Type B pancreatic cell (in vitro differentiated cells): Measurements from ENCODE around the gene MT1HL1. TPM values are rescaled to one million over a fixed set of nuclear protein-coding genes. Genes with fewer than 3 reads are reported as not detected.

Source experiments
- DNase-seq: peaks from one replicate; pipeline ENCODE4 v3.0.0; 2021; ENCODE audit warnings: mixed read lengths; ENCODE audit not compliant: unreplicated experiment; ENCODE audit errors: extremely low spot score
- H3K27ac Mint-ChIP-seq: 2 replicates; pipeline ENCODE4 v1.8.0; 2021; ENCODE audit warnings: mild to moderate bottlenecking, mixed read lengths
- H3K27me3 Mint-ChIP-seq: 2 replicates; pipeline ENCODE4 v1.8.0; 2021; ENCODE audit warnings: mixed read lengths
- H3K36me3 Mint-ChIP-seq: 2 replicates; pipeline ENCODE4 v1.8.0; 2021; ENCODE audit warnings: mixed read lengths
- H3K4me1 Mint-ChIP-seq: one replicate; pipeline ENCODE4 v1.8.0; 2021; ENCODE audit warnings: mixed read lengths; ENCODE audit not compliant: unreplicated experiment
- H3K4me3 Mint-ChIP-seq: 2 replicates; pipeline ENCODE4 v1.8.0; 2021; ENCODE audit warnings: mild to moderate bottlenecking, mixed read lengths
- H3K9me3 Mint-ChIP-seq: 2 replicates; pipeline ENCODE4 v1.8.0; 2021; ENCODE audit warnings: mixed read lengths
- total RNA-seq: library from RNA; stranded (reverse); gene quantifications from 2 replicates; pipeline ENCODE4 v1.2.1, GENCODE V29; 2021; ENCODE audit warnings: low replicate concordance
- TF ChIP-seq, protein P1 (sequence below): fragments of 200-600 bp; sonication (generic); conservative IDR thresholded peaks from 2 replicates; pipeline ENCODE4 v1.5.0; 2021; ENCODE audit warnings: antibody characterized with exemption, mild to moderate bottlenecking

The MT1HL1 gene
- total RNA-seq, 1 donor from 2014 or later, result not detected

DNA sequence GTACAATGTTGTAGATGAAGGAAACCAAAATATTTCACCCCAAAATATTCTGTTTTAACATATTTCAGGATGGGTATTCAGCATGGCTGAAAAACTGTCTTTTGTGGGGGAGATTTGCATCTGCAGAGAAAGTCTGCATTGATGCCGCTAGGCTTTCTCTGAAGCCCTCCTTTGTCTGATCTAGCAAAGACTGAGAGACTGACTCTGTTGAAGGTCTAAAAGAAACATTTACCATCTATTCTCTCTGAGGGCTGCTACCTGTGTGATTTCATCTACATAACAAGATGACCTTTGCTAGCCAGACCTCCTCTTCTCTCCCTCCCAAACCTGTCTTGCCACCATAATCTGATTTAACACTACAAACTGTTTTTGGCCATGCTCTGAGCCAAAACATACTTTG, 12.4 kb upstream of the MT1HL1 start:
- H3K9me3 Mint-ChIP-seq, result no peaks in the 10 kb centered on the region
- H3K4me1 Mint-ChIP-seq, result peaks cover 4% of the 10 kb centered on the region
- no peak overlapping the region for H3K4me3 Mint-ChIP-seq
- H3K27ac Mint-ChIP-seq, result no peak overlapping the region
- TF ChIP-seq, protein P1, sequence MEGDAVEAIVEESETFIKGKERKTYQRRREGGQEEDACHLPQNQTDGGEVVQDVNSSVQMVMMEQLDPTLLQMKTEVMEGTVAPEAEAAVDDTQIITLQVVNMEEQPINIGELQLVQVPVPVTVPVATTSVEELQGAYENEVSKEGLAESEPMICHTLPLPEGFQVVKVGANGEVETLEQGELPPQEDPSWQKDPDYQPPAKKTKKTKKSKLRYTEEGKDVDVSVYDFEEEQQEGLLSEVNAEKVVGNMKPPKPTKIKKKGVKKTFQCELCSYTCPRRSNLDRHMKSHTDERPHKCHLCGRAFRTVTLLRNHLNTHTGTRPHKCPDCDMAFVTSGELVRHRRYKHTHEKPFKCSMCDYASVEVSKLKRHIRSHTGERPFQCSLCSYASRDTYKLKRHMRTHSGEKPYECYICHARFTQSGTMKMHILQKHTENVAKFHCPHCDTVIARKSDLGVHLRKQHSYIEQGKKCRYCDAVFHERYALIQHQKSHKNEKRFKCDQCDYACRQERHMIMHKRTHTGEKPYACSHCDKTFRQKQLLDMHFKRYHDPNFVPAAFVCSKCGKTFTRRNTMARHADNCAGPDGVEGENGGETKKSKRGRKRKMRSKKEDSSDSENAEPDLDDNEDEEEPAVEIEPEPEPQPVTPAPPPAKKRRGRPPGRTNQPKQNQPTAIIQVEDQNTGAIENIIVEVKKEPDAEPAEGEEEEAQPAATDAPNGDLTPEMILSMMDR, result no peak
- no peak for DNase-seq
- peaks cover 19% of the 10 kb centered on the region for H3K27me3 Mint-ChIP-seq
- no peaks in the 10 kb centered on the region for H3K36me3 Mint-ChIP-seq

DNA sequence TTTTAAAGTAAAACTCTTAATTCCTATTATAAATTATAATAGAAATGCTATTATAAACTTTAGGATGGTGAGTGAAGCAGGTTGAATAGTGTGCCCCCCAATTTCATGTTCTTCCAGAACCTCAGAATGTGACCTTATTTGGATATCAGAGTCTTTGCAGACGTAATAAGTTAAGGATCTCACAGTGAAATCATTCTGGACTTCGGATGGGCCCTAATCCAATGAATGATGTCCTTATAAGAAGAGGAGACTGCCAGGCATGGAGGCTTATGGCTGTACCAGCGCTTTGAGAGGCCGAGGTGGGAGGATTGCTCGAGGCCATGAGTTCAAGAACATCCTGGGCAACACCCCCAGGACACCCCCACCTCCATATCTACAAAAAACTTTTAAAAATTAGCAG, 9.4 kb upstream of the MT1HL1 start:
- peaks cover 22% of the 10 kb centered on the region for H3K27me3 Mint-ChIP-seq
- no peak for DNase-seq
- H3K4me1 Mint-ChIP-seq, result peaks cover 4% of the 10 kb centered on the region
- H3K36me3 Mint-ChIP-seq, result no peaks in the 10 kb centered on the region
- no peak overlapping the region for H3K27ac Mint-ChIP-seq
- no peaks in the 10 kb centered on the region for H3K9me3 Mint-ChIP-seq
- H3K4me3 Mint-ChIP-seq, result no peak overlapping the region
- TF ChIP-seq, protein P1, result no peak

DNA sequence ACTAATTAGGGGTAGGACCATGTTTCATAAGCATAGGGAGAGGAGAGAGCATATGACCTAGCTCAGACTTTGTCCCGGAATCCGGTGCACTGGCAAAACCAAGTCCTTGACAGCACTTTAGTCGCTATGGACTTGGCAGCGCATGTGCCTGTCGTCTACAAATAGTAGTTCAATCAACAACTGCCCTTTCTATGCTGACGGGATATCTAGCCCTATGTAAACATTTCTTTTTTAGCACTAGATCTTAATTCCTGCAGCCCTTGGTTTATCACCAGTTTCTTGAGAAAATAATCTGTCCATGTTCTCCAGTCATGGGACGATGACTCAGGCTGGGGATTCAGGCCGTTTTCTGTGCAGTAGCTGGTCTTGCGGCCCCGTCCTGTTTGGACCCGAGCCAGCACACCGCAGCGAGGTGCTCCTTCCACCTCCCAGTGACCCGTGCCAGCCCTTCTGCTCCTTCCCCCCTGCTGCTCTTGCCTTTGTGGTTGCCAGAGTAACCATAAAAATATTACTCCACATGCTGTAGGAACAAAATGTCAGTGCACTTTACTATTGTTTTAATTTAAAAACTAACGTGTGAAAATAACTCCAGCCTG, 8.6 kb upstream of the MT1HL1 start:
- no peak overlapping the region for H3K4me3 Mint-ChIP-seq
- H3K36me3 Mint-ChIP-seq, result no peaks in the 10 kb centered on the region
- peaks cover 16% of the 10 kb centered on the region for H3K27me3 Mint-ChIP-seq
- H3K9me3 Mint-ChIP-seq, result no peaks in the 10 kb centered on the region
- TF ChIP-seq, protein P1, result no peak
- no peak for DNase-seq
- peaks cover 4% of the 10 kb centered on the region for H3K4me1 Mint-ChIP-seq
- no peak overlapping the region for H3K27ac Mint-ChIP-seq

GRCh38 chr1:237012361-237012760, 8.1 kb upstream of the MT1HL1 start:
- Mint-ChIP-seq H3K4me1 (peaks cover 4% of the 10 kb centered on the region), H3K27ac (no peak overlapping the region), H3K27me3 (peaks cover 12% of the 10 kb centered on the region), H3K36me3 (no peaks in the 10 kb centered on the region), H3K4me3 (no peak overlapping the region), H3K9me3 (no peaks in the 10 kb centered on the region)
- TF ChIP-seq, protein P1, result no peak
- DNase-seq, result no peak

DNA sequence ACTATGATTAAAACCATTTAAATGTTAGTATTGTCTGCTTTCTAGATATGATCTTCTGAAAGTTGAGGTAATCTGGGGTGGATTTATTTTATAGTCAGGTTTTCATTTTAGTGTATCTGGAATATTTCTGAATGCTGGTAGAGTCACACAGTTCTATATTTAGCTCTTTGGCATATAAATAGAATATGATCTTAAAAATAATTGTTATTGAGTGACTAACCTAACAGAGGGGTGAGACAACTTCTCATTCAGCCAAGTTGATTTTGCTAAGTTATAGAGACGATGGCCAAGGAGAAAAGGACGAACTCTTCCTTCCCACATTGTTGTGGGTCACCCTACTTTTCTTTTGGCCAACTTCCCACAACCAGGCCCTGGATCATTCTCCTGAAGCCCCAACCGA, 7.2 kb upstream of the MT1HL1 start:
- no peak for DNase-seq
- TF ChIP-seq, protein P1, result no peak
- Mint-ChIP-seq H3K4me1 (peaks cover 4% of the 10 kb centered on the region), H3K4me3 (no peak overlapping the region), H3K27me3 (peaks cover 5% of the 10 kb centered on the region), H3K9me3 (no peaks in the 10 kb centered on the region), H3K27ac (no peak overlapping the region), H3K36me3 (no peaks in the 10 kb centered on the region)

GRCh38 chr1:237009611-237010010, 5.4 kb upstream of the MT1HL1 start:
- TF ChIP-seq, protein P1, result no peak
- peaks cover 3% of the 10 kb centered on the region for H3K27me3 Mint-ChIP-seq
- H3K9me3 Mint-ChIP-seq, result no peaks in the 10 kb centered on the region
- H3K27ac Mint-ChIP-seq, result no peak overlapping the region
- no peak overlapping the region for H3K4me3 Mint-ChIP-seq
- H3K4me1 Mint-ChIP-seq, result peaks cover 4% of the 10 kb centered on the region
- no peaks in the 10 kb centered on the region for H3K36me3 Mint-ChIP-seq
- no peak for DNase-seq
